Stomach (tissue), 9 donors: ENCODE data around the gene NUP98. TPM values are rescaled to one million over a fixed set of nuclear protein-coding genes. Genes with fewer than 3 reads are reported as not detected.
A peak's percentile ranks its signal among the peaks of the same experiment; 100 is the strongest.
"Not testable (repeated sequence)": the region's sequence is repeated elsewhere in the genome, so short reads cannot be mapped to it uniquely, and the experiment has no call there.

Experiments
- DNase-seq, 2 donors: peaks; one replicate each; pipeline versions ENCODE4 v3.0.0 to v3.0.0-alpha.2; 2013 to 2019
- H3K27ac ChIP-seq, 5 donors: fragments of 200-600 bp in 4 of 5; sonication (generic) in 4 of 5; one replicate each; pipeline ENCODE4 v1.5.1; 2013 to 2019; ENCODE audit warnings: mild to moderate bottlenecking in 1 of 5, moderate library complexity in 1 of 5
- H3K27me3 ChIP-seq, 3 donors: fragments of 200-600 bp; sonication (generic); one replicate each; pipeline ENCODE4 v1.5.1; 2017 to 2019; ENCODE audit warnings: mixed run types in 1 of 3
- H3K36me3 ChIP-seq, 4 donors: fragments of 200-600 bp; sonication (generic); 1 replicate in 3 of 4; 2 replicates in 1 of 4; pipeline ENCODE4 v1.5.1; 2016 to 2019
- H3K4me1 ChIP-seq, 4 donors: fragments of 200-600 bp; sonication (generic); one replicate each; pipeline ENCODE4 v1.5.1; 2016 to 2019
- H3K4me3 ChIP-seq, 4 donors: fragments of 200-600 bp; sonication (generic) in 3 of 4; one replicate each; pipeline ENCODE4 v1.5.1; 2016 to 2019; ENCODE audit warnings: mild to moderate bottlenecking in 1 of 4
- H3K9me3 ChIP-seq, 4 donors: fragments of 200-600 bp; sonication (generic); one replicate each; pipeline ENCODE4 v1.5.1; 2016 to 2019
- CTCF ChIP-seq, 7 experiments: fragments of 450-650 bp in 4 of 7; fragments of 200-600 bp in 3 of 7; sonication (generic) in 3 of 7; IDR thresholded peaks; one replicate each; pipeline ENCODE4 v1.5.1; 2016 to 2019; ENCODE audit warnings: antibody characterized with exemption in 7 of 7, control low read depth in 2 of 7, mild to moderate bottlenecking in 1 of 7
- EP300 ChIP-seq: sonication (generic); formaldehyde crosslinking; IDR thresholded peaks from one replicate; pipeline ENCODE4 v1.6.1; 2017; ENCODE audit warnings: antibody characterized with exemption
- POLR2A ChIP-seq, 4 donors: fragments of 450-650 bp; IDR thresholded peaks; one replicate each; pipeline ENCODE4 v1.6.1; 2016; ENCODE audit warnings: antibody characterized with exemption in 4 of 4, control low read depth in 2 of 4, mild to moderate bottlenecking in 1 of 4, moderate library complexity in 1 of 4
- POLR2AphosphoS5 ChIP-seq, 3 donors: sonication (generic); formaldehyde crosslinking; IDR thresholded peaks; one replicate each; pipeline ENCODE4 v1.6.1; 2016; ENCODE audit warnings: antibody characterized with exemption in 3 of 3
- WGBS, 5 donors: extraction: QIAGEN DNeasy Blood & Tissue Kit in 3 of 5; methylation state at CpG; one replicate each; pipeline versions ENCODE4 v1.1.5 to v1.1.7; 2013 to 2018; 5-methylcytosine and 5-hydroxymethylcytosine counted together
- intact Hi-C: fragments of 100-400 bp; cut with DNase I; formaldehyde crosslinking; loops from one replicate; pipeline ENCODE4 v1.15.1; 2023; ENCODE audit warnings: low total_unique reads
- polyA plus RNA-seq, 3 donors: library from polyadenylated mRNA; stranded (reverse); fragments of 200-250 nt; gene quantifications; one replicate each; pipeline ENCODE4 v1.2.3, GENCODE V29; 2013
- total RNA-seq, 5 donors: library from RNA; depleted of rRNA; stranded (reverse); fragments of >200 nt; gene quantifications; one replicate each; pipeline versions ENCODE4 v1.1.0 to v1.2.3, GENCODE V29; 2014 to 2016
- donor health status: healthy with polysubstance abuse.
- donor health status: Bipolar disorder and iron deficiency.
- donor health status: healthy.

Gene NUP98
- total and polyA plus RNA-seq, 8 donors = 16.2 to 132 (median 54.9) TPM

- intact Hi-C loops = no loop called here
- H3K36me3 ChIP-seq = peaks cover 16 to 35% (median 30%) of the 10 kb centered on the region in 4 donors
- no peak for DNase-seq
- WGBS, 5 donors = 4 to 8% (median 5%) methylated on average over 14 of the region's 14 CpGs
- TF ChIP-seq POLR2AphosphoS5 (IDR thresholded peaks at IDR 0.05) (no peak), EP300 (no peak), CTCF (IDR thresholded peaks at IDR 0.05) (no peak)
- no peaks in the 10 kb centered on the region for H3K27me3 ChIP-seq
- peak overlapping the region; percentile 76 to 85 (median 82) for H3K4me3 ChIP-seq
- peak overlapping the region in 4 of 5 donors; percentile 96 to 98 (median 97) for H3K27ac ChIP-seq
- H3K4me1 ChIP-seq = peaks cover 15 to 44% (median 33%) of the 10 kb centered on the region in 4 donors
- no peaks in the 10 kb centered on the region for H3K9me3 ChIP-seq
These were observed 1.0 kb downstream of the NUP98 start for GRCh38 chr11:3796346-3796745.

- Histone ChIP-seq H3K4me3 (peak overlapping the region; percentile 76 to 85 (median 82)), H3K9me3 (no peaks in the 10 kb centered on the region), H3K4me1 (peaks cover 15 to 47% (median 33%) of the 10 kb centered on the region in 4 donors), H3K27me3 (no peaks in the 10 kb centered on the region), H3K36me3 (peaks cover 16 to 39% (median 34%) of the 10 kb centered on the region in 4 donors), H3K27ac (peak overlapping the region in 4 of 5 donors; percentile 96 to 98 (median 97))
- WGBS, 5 donors = 10 to 25% (median 20%) methylated on average over 6 of the region's 6 CpGs
- intact Hi-C loops = no loop called here
- no peak for DNase-seq
- no peak for TF ChIP-seq POLR2A (IDR thresholded peaks at IDR 0.05)
- no peak for TF ChIP-seq POLR2AphosphoS5 (IDR thresholded peaks at IDR 0.05)
- no peak for TF ChIP-seq CTCF (IDR thresholded peaks at IDR 0.05)
- TF ChIP-seq EP300 = no peak
These were observed 1.4 kb downstream of the NUP98 start for GRCh38 chr11:3796002-3796311.

- H3K9me3 ChIP-seq = no peaks in the 10 kb centered on the region
- peak overlapping the region in 2 of 5 donors; percentile 97 to 98 for H3K27ac ChIP-seq
These were observed 2.0 kb downstream of the NUP98 start for GRCh38 chr11:3795131-3796001.

GRCh38 chr11:3794387-3794786 is 3.0 kb downstream of the NUP98 start:
- DNase-seq, H3K9me3 ChIP-seq, H3K27ac ChIP-seq, H3K4me3 ChIP-seq, intact Hi-C loops, H3K27me3 ChIP-seq: not testable (repeated sequence)
- 90 to 97% (median 93%) methylated on average over 10 of the region's 10 CpGs for WGBS, 5 donors
- Histone ChIP-seq H3K36me3 (peaks cover 16 to 51% (median 37%) of the 10 kb centered on the region in 4 donors), H3K4me1 (peaks cover 15 to 62% (median 40%) of the 10 kb centered on the region in 4 donors)

More at GRCh38 chr11:3795131-3796001, 2.0 kb downstream of the NUP98 start:
- Histone ChIP-seq H3K4me3 (peak overlapping the region; percentile 76 to 85 (median 82)), H3K27me3 (no peaks in the 10 kb centered on the region), H3K4me1 (peaks cover 15 to 53% (median 35%) of the 10 kb centered on the region in 4 donors), H3K36me3 (peaks cover 16 to 42% (median 36%) of the 10 kb centered on the region in 4 donors)
- 77 to 84% (median 78%) methylated on average over 8 of the region's 8 CpGs for WGBS, 5 donors
- TF ChIP-seq EP300 (no peak), POLR2AphosphoS5 (IDR thresholded peaks at IDR 0.05) (no peak), CTCF (IDR thresholded peaks at IDR 0.05) (no peak), POLR2A (IDR thresholded peaks at IDR 0.05) (no peak)
- DNase-seq = no peak
- intact Hi-C loops = no loop called here
